Neural crest cell (in vitro differentiated cells): ENCODE measurements around the gene MRAS. TPM values are rescaled to one million over a fixed set of nuclear protein-coding genes. Genes with fewer than 3 reads are reported as not detected.
A peak's percentile ranks its signal among the peaks of the same experiment; 100 is the strongest.

Source experiments
- DNase-seq: peaks from one replicate; pipeline ENCODE4 v3.0.0; 2021; ENCODE audit warnings: low read depth, mixed read lengths, low spot score
- H3K27ac Mint-ChIP-seq: one replicate; pipeline ENCODE4 v1.8.0; 2021; ENCODE audit warnings: mild to moderate bottlenecking, mixed read lengths; ENCODE audit not compliant: unreplicated experiment
- H3K27me3 Mint-ChIP-seq: 2 replicates; pipeline ENCODE4 v1.8.0; 2021; ENCODE audit warnings: low read depth, mild to moderate bottlenecking, mixed read lengths
- H3K36me3 Mint-ChIP-seq: 2 replicates; pipeline ENCODE4 v1.8.0; 2021; ENCODE audit warnings: low read depth, mild to moderate bottlenecking, mixed read lengths
- H3K4me1 Mint-ChIP-seq: 2 replicates; pipeline ENCODE4 v1.8.0; 2021; ENCODE audit warnings: mixed read lengths
- H3K4me3 Mint-ChIP-seq: one replicate; pipeline ENCODE4 v1.8.0; 2021; ENCODE audit warnings: mild to moderate bottlenecking, mixed read lengths
- H3K9me3 Mint-ChIP-seq: 2 replicates; pipeline ENCODE4 v1.8.0; 2021; ENCODE audit warnings: mixed read lengths
- CTCF ChIP-seq: fragments of 200-600 bp; sonication (generic); conservative IDR thresholded peaks from 2 replicates; pipeline ENCODE4 v1.5.0; 2021; ENCODE audit warnings: antibody characterized with exemption, mild to moderate bottlenecking
- total RNA-seq: library from RNA; stranded (reverse); gene quantifications from 2 replicates; pipeline ENCODE4 v1.2.1, GENCODE V29; 2021

MRAS gene
- total RNA-seq, 1 donor from 2014 or later, result 27.0 TPM

GRCh38 chr3:138384531-138384930 is 36.2 kb downstream of the MRAS start:
- Mint-ChIP-seq H3K9me3 (peaks cover 3% of the 10 kb centered on the region), H3K36me3 (peaks cover 3% of the 10 kb centered on the region), H3K27me3 (no peaks in the 10 kb centered on the region), H3K4me1 (peaks cover 15% of the 10 kb centered on the region), H3K4me3 (no peak overlapping the region), H3K27ac (no peak overlapping the region)
- no peak for DNase-seq
- TF ChIP-seq CTCF, result no peak

GRCh38 chr3:138384976-138385375 is 36.6 kb downstream of the MRAS start:
- peaks cover 3% of the 10 kb centered on the region for H3K9me3 Mint-ChIP-seq
- H3K36me3 Mint-ChIP-seq, result peaks cover 3% of the 10 kb centered on the region
- no peak for DNase-seq
- H3K27ac Mint-ChIP-seq, result no peak overlapping the region
- no peaks in the 10 kb centered on the region for H3K27me3 Mint-ChIP-seq
- no peak for TF ChIP-seq CTCF
- H3K4me1 Mint-ChIP-seq, result peaks cover 15% of the 10 kb centered on the region
- H3K4me3 Mint-ChIP-seq, result no peak overlapping the region

- H3K27ac Mint-ChIP-seq, result no peak overlapping the region
- peaks cover 3% of the 10 kb centered on the region for H3K9me3 Mint-ChIP-seq
- peaks cover 2% of the 10 kb centered on the region for H3K36me3 Mint-ChIP-seq
- H3K4me3 Mint-ChIP-seq, result no peak overlapping the region
- no peaks in the 10 kb centered on the region for H3K27me3 Mint-ChIP-seq
- peaks cover 5% of the 10 kb centered on the region for H3K4me1 Mint-ChIP-seq
- no peak for DNase-seq
- no peak for TF ChIP-seq CTCF
Measured at GRCh38 chr3:138389144-138389601, 40.8 kb downstream of the MRAS start.

- H3K27me3 Mint-ChIP-seq, result no peaks in the 10 kb centered on the region
- H3K36me3 Mint-ChIP-seq, result no peaks in the 10 kb centered on the region
- no peak for TF ChIP-seq CTCF
- no peaks in the 10 kb centered on the region for H3K4me1 Mint-ChIP-seq
- no peaks in the 10 kb centered on the region for H3K9me3 Mint-ChIP-seq
- H3K4me3 Mint-ChIP-seq, result no peak overlapping the region
- no peak for DNase-seq
- no peak overlapping the region for H3K27ac Mint-ChIP-seq
Measured at GRCh38 chr3:138389841-138390581, 41.6 kb downstream of the MRAS start.

- Mint-ChIP-seq H3K36me3 (no peaks in the 10 kb centered on the region), H3K4me3 (no peak overlapping the region), H3K9me3 (no peaks in the 10 kb centered on the region), H3K27me3 (no peaks in the 10 kb centered on the region), H3K27ac (peak overlapping the region; percentile 12), H3K4me1 (no peaks in the 10 kb centered on the region)
- TF ChIP-seq CTCF, result no peak
- no peak for DNase-seq
Measured at GRCh38 chr3:138390582-138390932, 42.2 kb downstream of the MRAS start.
